Mesendoderm (in vitro differentiated cells): ENCODE measurements around the gene ZFAND2A. TPM values are rescaled to one million over a fixed set of nuclear protein-coding genes. Genes with fewer than 3 reads are reported as not detected.
"Not testable (repeated sequence)": the region's sequence is repeated elsewhere in the genome, so short reads cannot be mapped to it uniquely, and the experiment has no call there.

ENCODE experiments used
- DNase-seq: peaks from one replicate; pipeline ENCODE4 v3.0.0; 2013
- H2AK5ac ChIP-seq: 2 replicates; pipeline ENCODE4 v1.6.1; 2013; ENCODE audit warnings: low read length, inconsistent platforms
- H2BK120ac ChIP-seq: 2 replicates; pipeline ENCODE4 v1.6.1; 2013; ENCODE audit warnings: low read depth, mild to moderate bottlenecking, low read length, moderate library complexity, mixed read lengths
- H2BK15ac ChIP-seq: replicated peaks from 2 replicates; pipeline ENCODE4 v1.6.1; 2013; ENCODE audit warnings: low read depth, mild to moderate bottlenecking, moderate library complexity
- H2BK5ac ChIP-seq: 2 replicates; pipeline ENCODE4 v1.6.1; 2013; ENCODE audit warnings: low read length, inconsistent platforms
- H3K18ac ChIP-seq: 2 replicates; pipeline ENCODE4 v1.6.1; 2013; ENCODE audit warnings: mild to moderate bottlenecking, low read length, mixed read lengths
- H3K23ac ChIP-seq: one replicate; pipeline ENCODE4 v1.6.1; 2013; ENCODE audit warnings: low read length
- H3K27ac ChIP-seq: 2 replicates; pipeline ENCODE4 v1.5.1; 2013; ENCODE audit warnings: low read depth, mild to moderate bottlenecking, inconsistent platforms, low read length, moderate library complexity
- H3K27me3 ChIP-seq: 2 replicates; pipeline ENCODE4 v1.6.1; 2013; ENCODE audit warnings: low read length, control low read depth, mild to moderate bottlenecking, inconsistent platforms; ENCODE audit not compliant: insufficient read depth, poor library complexity
- H3K36me3 ChIP-seq: 2 replicates; pipeline ENCODE4 v1.6.1; 2013; ENCODE audit warnings: low read length, inconsistent platforms; ENCODE audit not compliant: control insufficient read depth, insufficient read depth
- H3K4ac ChIP-seq: one replicate; pipeline ENCODE4 v1.6.1; 2013; ENCODE audit warnings: low read depth, mild to moderate bottlenecking, low read length, moderate library complexity
- H3K4me1 ChIP-seq: 2 replicates; pipeline ENCODE4 v1.6.1; 2013; ENCODE audit warnings: low read depth, low read length, inconsistent platforms; ENCODE audit not compliant: control insufficient read depth
- H3K4me2 ChIP-seq: 2 replicates; pipeline ENCODE4 v1.6.1; 2013; ENCODE audit warnings: low read length
- H3K4me3 ChIP-seq: 2 replicates; pipeline ENCODE4 v1.5.1; 2013; ENCODE audit warnings: mild to moderate bottlenecking, low read length
- H3K56ac ChIP-seq: one replicate; pipeline ENCODE4 v1.6.1; 2013; ENCODE audit warnings: low read length
- H3K79me1 ChIP-seq: 2 replicates; pipeline ENCODE4 v1.6.1; 2013; ENCODE audit warnings: low read length, inconsistent platforms
- H3K79me2 ChIP-seq: 2 replicates; pipeline ENCODE4 v1.6.1; 2013; ENCODE audit warnings: mild to moderate bottlenecking, low read length; ENCODE audit not compliant: control insufficient read depth, insufficient read depth
- H3K9ac ChIP-seq: 2 replicates; pipeline ENCODE4 v1.6.1; 2013; ENCODE audit warnings: low read length, inconsistent platforms
- H4K5ac ChIP-seq: one replicate; pipeline ENCODE4 v1.6.1; 2013; ENCODE audit warnings: low read length
- H4K8ac ChIP-seq: one replicate; pipeline ENCODE4 v1.6.1; 2013; ENCODE audit warnings: low read depth, mild to moderate bottlenecking, control low read depth, low read length, moderate library complexity
- WGBS: extraction: QIAGEN DNeasy Blood & Tissue Kit; methylation state at CpG from one replicate; pipeline ENCODE4 v1.1.7; 2013; ENCODE audit warnings: low lambda C conversion rate, missing lambda C conversion rate; ENCODE audit not compliant: insufficient coverage; ENCODE audit errors: extremely low coverage; 5-methylcytosine and 5-hydroxymethylcytosine counted together
- polyA plus RNA-seq, 2 experiments: library from polyadenylated mRNA; stranded (reverse); fragments of 200-250 nt; gene quantifications; one replicate each; pipeline ENCODE4 v1.2.3, GENCODE V29; 2013

ZFAND2A gene
- polyA plus RNA-seq (2013, experiment 1 of 2), result 10.0 TPM
- polyA plus RNA-seq (2013, experiment 2 of 2), result 10.5 TPM

DNA sequence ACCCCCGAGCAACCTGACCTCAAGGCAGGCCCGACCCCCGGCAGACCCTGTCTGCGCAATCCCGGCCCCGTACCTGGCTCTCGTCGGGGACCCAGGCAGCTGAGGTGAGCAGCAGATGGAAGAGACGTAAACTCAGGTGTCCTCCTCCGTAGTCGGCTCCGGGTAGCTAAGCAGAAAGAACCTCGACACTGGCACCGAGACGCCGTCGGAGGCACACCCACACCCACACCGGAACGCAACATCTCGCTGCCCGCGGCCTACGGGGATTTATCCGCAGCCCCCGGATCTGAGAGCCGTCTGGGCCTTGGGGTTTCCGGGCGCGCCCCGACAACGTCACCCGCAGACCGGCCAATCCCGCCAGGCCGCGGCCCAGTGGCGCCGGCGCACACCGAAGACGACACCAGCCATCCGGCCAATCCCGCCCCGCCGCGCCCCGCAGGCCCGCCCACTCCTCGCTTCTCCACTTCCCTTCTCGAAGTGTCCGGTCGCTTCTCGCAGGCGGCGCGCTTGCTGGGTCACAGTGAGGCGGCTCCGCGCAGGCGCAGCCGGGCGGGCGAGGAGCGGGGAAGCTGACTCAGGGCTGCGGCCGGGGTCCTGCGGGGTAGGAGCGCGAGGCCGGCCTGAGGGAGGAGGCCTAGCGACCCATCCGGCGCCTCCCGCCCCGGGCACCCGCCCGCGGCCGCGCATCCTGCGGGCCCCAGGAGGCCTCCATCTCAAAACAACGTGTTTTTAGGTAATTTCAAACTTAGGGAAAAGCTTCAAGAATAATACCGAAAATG, at the start of gene ZFAND2A:
TSS of gene ZFAND2A (minus strand) at position 306 of the 779 bp plus-strand sequence. CDS start 1,984 bp downstream, outside the sequence.
- Histone ChIP-seq H2BK120ac (no peak within 1 kb of the TSS), H4K8ac (peak within 1 kb of the TSS; percentile 90), H3K9ac (peak within 1 kb of the TSS; percentile 94), H3K79me1 (peaks cover 6% of the 10 kb centered on the region), H3K4me3 (peak within 1 kb of the TSS; percentile 63), H3K79me2 (peaks cover 18% of the 10 kb centered on the region), H3K4me1 (no peaks in the 10 kb centered on the region), H2BK15ac (no peak within 1 kb of the TSS), H3K27ac (peak within 1 kb of the TSS; percentile 67), H2AK5ac (no peak within 1 kb of the TSS), H3K18ac (peak within 1 kb of the TSS; percentile 85), H3K4ac (peak within 1 kb of the TSS; percentile 90), H3K23ac (no peak within 1 kb of the TSS), H4K5ac (no peak within 1 kb of the TSS), H3K56ac (peak within 1 kb of the TSS; percentile 92), H3K27me3 (no peaks in the 10 kb centered on the region), H2BK5ac (peak within 1 kb of the TSS; percentile 67), H3K4me2 (peak within 1 kb of the TSS; percentile 80), H3K36me3 (peaks cover 1% of the 10 kb centered on the region)
- DNase-seq, result peak; percentile 99
- WGBS, result no CpG with 5 or more reads among the region's 83 CpGs

- H3K9ac ChIP-seq, result no peak overlapping the region
- no peak overlapping the region for H2BK5ac ChIP-seq
- H2BK15ac ChIP-seq, result no peak overlapping the region
- H3K36me3 ChIP-seq, result no peaks in the 10 kb centered on the region
- H3K27me3 ChIP-seq, result no peaks in the 10 kb centered on the region
- no peak overlapping the region for H3K56ac ChIP-seq
- no peaks in the 10 kb centered on the region for H3K4me1 ChIP-seq
- H3K23ac ChIP-seq, result no peak overlapping the region
- H3K4ac ChIP-seq, result no peak overlapping the region
- no peak overlapping the region for H2BK120ac ChIP-seq
- no peak overlapping the region for H3K18ac ChIP-seq
- no peak overlapping the region for H3K27ac ChIP-seq
- H3K4me2 ChIP-seq, result no peak overlapping the region
- H4K8ac ChIP-seq, result no peak overlapping the region
- no peak overlapping the region for H2AK5ac ChIP-seq
- DNase-seq, result no peak
- no CpG with 5 or more reads among the region's 14 CpGs for WGBS
- H3K79me1 ChIP-seq, result no peaks in the 10 kb centered on the region
- H4K5ac ChIP-seq, result no peak overlapping the region
- H3K4me3 ChIP-seq, result no peak overlapping the region
- no peaks in the 10 kb centered on the region for H3K79me2 ChIP-seq
Measured at GRCh38 chr7:1209097-1209496, 49.1 kb upstream of the ZFAND2A start.

GRCh38 chr7:1205742-1206141, 45.7 kb upstream of the ZFAND2A start:
- not testable (repeated sequence) for H3K36me3 ChIP-seq, H3K56ac ChIP-seq, H2BK120ac ChIP-seq, H4K5ac ChIP-seq, H3K18ac ChIP-seq, H3K4ac ChIP-seq, H4K8ac ChIP-seq, H3K79me2 ChIP-seq, H3K4me3 ChIP-seq, H2BK15ac ChIP-seq, H3K27me3 ChIP-seq, H2BK5ac ChIP-seq, H3K4me2 ChIP-seq, DNase-seq, H3K79me1 ChIP-seq, H3K23ac ChIP-seq, H3K9ac ChIP-seq, H2AK5ac ChIP-seq, H3K4me1 ChIP-seq, H3K27ac ChIP-seq
- no CpG with 5 or more reads among the region's 7 CpGs for WGBS

DNA sequence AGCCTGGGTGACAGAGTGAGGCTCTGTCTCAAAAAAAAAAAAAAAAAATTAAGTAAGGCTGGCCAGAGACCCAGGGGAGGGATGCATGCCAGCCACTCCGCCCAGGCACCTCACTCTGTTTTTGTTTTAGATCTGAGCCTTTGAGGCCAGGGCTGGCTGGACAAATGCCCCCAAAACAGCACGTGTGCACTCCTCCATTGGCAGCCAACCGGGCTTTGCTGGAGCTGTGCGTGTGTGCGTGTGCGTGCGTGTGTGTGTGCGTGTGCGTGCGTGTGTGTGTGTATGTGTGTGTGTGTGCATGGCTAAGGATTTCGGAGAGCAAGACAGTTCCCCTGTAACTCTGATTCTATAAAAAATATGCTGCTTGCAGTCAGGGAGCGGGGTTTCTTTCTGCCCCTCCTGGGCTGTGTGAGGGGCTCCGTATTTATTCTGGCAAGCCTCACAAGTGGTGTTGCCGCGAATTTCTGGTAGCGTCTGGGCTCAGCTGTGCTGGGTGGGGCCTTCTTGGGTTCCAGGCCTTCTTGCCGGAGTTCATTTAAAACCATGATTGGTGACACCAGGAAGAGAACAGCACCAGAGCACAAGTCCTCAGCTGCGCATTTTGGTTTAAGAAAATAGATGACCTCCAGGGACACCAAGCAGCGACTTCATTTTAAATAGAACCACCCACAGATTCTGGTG, 44.6 kb upstream of the ZFAND2A start:
- no peak overlapping the region for H3K18ac ChIP-seq
- H4K8ac ChIP-seq, result no peak overlapping the region
- no peak overlapping the region for H3K4me3 ChIP-seq
- DNase-seq, result no peak
- WGBS, result no CpG with 5 or more reads among the region's 19 CpGs
- H2AK5ac ChIP-seq, result no peak overlapping the region
- H2BK15ac ChIP-seq, result no peak overlapping the region
- H3K79me2 ChIP-seq, result no peaks in the 10 kb centered on the region
- no peaks in the 10 kb centered on the region for H3K36me3 ChIP-seq
- H3K4me1 ChIP-seq, result no peaks in the 10 kb centered on the region
- no peaks in the 10 kb centered on the region for H3K79me1 ChIP-seq
- H3K27me3 ChIP-seq, result no peaks in the 10 kb centered on the region
- no peak overlapping the region for H3K23ac ChIP-seq
- no peak overlapping the region for H3K4me2 ChIP-seq
- no peak overlapping the region for H3K56ac ChIP-seq
- no peak overlapping the region for H4K5ac ChIP-seq
- H3K27ac ChIP-seq, result no peak overlapping the region
- no peak overlapping the region for H3K4ac ChIP-seq
- H2BK5ac ChIP-seq, result no peak overlapping the region
- no peak overlapping the region for H3K9ac ChIP-seq
- no peak overlapping the region for H2BK120ac ChIP-seq

- no CpG with 5 or more reads among the region's 6 CpGs for WGBS
- H2BK5ac ChIP-seq, result not testable (repeated sequence)
Measured at GRCh38 chr7:1202914-1203313, 42.9 kb upstream of the ZFAND2A start.

More at GRCh38 chr7:1202914-1203313, 42.9 kb upstream of the ZFAND2A start:
- not testable (repeated sequence) for H3K23ac ChIP-seq, H3K27ac ChIP-seq, H3K79me1 ChIP-seq, H3K36me3 ChIP-seq, H3K79me2 ChIP-seq, H4K5ac ChIP-seq, H3K4me2 ChIP-seq, H3K18ac ChIP-seq, H2AK5ac ChIP-seq, H2BK120ac ChIP-seq, H4K8ac ChIP-seq, H2BK15ac ChIP-seq, H3K56ac ChIP-seq, H3K4ac ChIP-seq, H3K27me3 ChIP-seq, H3K4me1 ChIP-seq, DNase-seq, H3K9ac ChIP-seq, H3K4me3 ChIP-seq
